Caco-2 (cell line): ENCODE data around the gene GNAQ. TPM values are rescaled to one million over a fixed set of nuclear protein-coding genes. Genes with fewer than 3 reads are reported as not detected.

Experiments used
- BruUV-seq: library from RNA; stranded (reverse); fragments of 400-500 nt; replicated peaks from 2 replicates; lab custom pipeline; 2021; lab: Mats Ljungman, UMichigan
- CTCF ChIA-PET: fragments of 300-600 bp; sonication (Branson Sonifier 250); formaldehyde crosslinking; loops from one replicate; lab custom pipeline; 2022; ENCODE audit warnings: antibody characterized with exemption; lab: Charles Lee
- POLR2A ChIA-PET: fragments of 300-600 bp; sonication (Branson Sonifier 250); formaldehyde crosslinking; loops from one replicate; lab custom pipeline; 2022; ENCODE audit warnings: antibody characterized with exemption; lab: Charles Lee
- DNase-seq, 2 experiments: peaks; one replicate each; pipeline versions ENCODE4 v3.0.0 to v3.0.0-alpha.2; 2020 to 2022
- H3K27me3 ChIP-seq: replicated peaks from 2 replicates; pipeline ENCODE4 v1.6.0; 2011; ENCODE audit warnings: low read length; ENCODE audit not compliant: control insufficient read depth, insufficient read depth
- H3K36me3 ChIP-seq: 2 replicates; pipeline ENCODE4 v1.5.1; 2011; ENCODE audit warnings: low read length; ENCODE audit not compliant: control insufficient read depth, insufficient read depth
- H3K4me1 ChIP-seq: fragments of 250-450 bp; sonication (Bioruptor Pico); 2 replicates; pipeline ENCODE4 v1.5.1; 2020; ENCODE audit warnings: mild to moderate bottlenecking
- H3K4me3 ChIP-seq: 2 replicates; pipeline ENCODE4 v1.5.1; 2011; ENCODE audit warnings: low read depth, mild to moderate bottlenecking, control low read depth, low read length
- H3K9me3 ChIP-seq: fragments of 250-450 bp; sonication (Bioruptor Pico); 2 replicates; pipeline ENCODE4 v1.5.1; 2020; ENCODE audit warnings: mild to moderate bottlenecking, moderate library complexity
- H3K27ac Mint-ChIP-seq: one replicate; pipeline ENCODE4 v1.8.0; 2022; ENCODE audit warnings: mixed read lengths; ENCODE audit not compliant: unreplicated experiment
- H3K27me3 Mint-ChIP-seq: one replicate; pipeline ENCODE4 v1.8.0; 2022; ENCODE audit warnings: mixed read lengths; ENCODE audit not compliant: insufficient read depth, unreplicated experiment
- H3K36me3 Mint-ChIP-seq: one replicate; pipeline ENCODE4 v1.8.0; 2022; ENCODE audit warnings: mild to moderate bottlenecking, mixed read lengths; ENCODE audit not compliant: insufficient read depth, unreplicated experiment
- H3K4me1 Mint-ChIP-seq: one replicate; pipeline ENCODE4 v1.8.0; 2022; ENCODE audit warnings: low read depth, mixed read lengths; ENCODE audit not compliant: unreplicated experiment
- H3K4me3 Mint-ChIP-seq: one replicate; pipeline ENCODE4 v1.8.0; 2022; ENCODE audit warnings: mild to moderate bottlenecking, moderate library complexity, mixed read lengths; ENCODE audit not compliant: unreplicated experiment
- H3K9me3 Mint-ChIP-seq: one replicate; pipeline ENCODE4 v1.8.0; 2022; ENCODE audit warnings: mixed read lengths; ENCODE audit not compliant: unreplicated experiment
- CTCF ChIP-seq, 2 experiments: fragments of 200-600 bp in 1 of 2; IDR thresholded peaks; 1 replicate in 1 of 2; 2 replicates in 1 of 2; pipeline versions ENCODE4 v1.5.1 to v1.8.0; 2011 to 2022; ENCODE audit warnings: antibody characterized with exemption in 1 of 2, control low read depth in 1 of 2, inconsistent platforms in 1 of 2, low read depth in 1 of 2, low read length in 1 of 2, mild to moderate bottlenecking in 1 of 2, moderate library complexity in 1 of 2; ENCODE audit not compliant: insufficient read depth in 1 of 2, severe bottlenecking in 1 of 2, unreplicated experiment in 1 of 2
- intact Hi-C: fragments of 100-400 bp; cut with micrococcal nuclease; formaldehyde crosslinking; loops from one replicate; pipeline ENCODE4 v1.10.0; 2022; ENCODE audit not compliant: unreplicated experiment
- total RNA-seq: library from RNA; stranded (reverse); gene quantifications from 2 replicates; pipeline ENCODE4 v1.2.3, GENCODE V29; 2022

The GNAQ gene
- total RNA-seq, 1 experiment from 2014 or later, result 10.1 TPM

- Histone ChIP-seq H3K9me3 (no peaks in the 10 kb centered on the region), H3K4me1 (no peaks in the 10 kb centered on the region), H3K27me3 (no peaks in the 10 kb centered on the region), H3K4me3 (no peak overlapping the region), H3K36me3 (no peaks in the 10 kb centered on the region)
- no peaks in the 10 kb centered on the region for H3K9me3 Mint-ChIP-seq
- ChIA-PET POLR2A (no interaction called here), CTCF (no interaction called here)
- BruUV-seq, result no TSS peak
- H3K27me3 Mint-ChIP-seq, result no peaks in the 10 kb centered on the region
- no peak overlapping the region for H3K27ac Mint-ChIP-seq
- no peaks in the 10 kb centered on the region for H3K36me3 Mint-ChIP-seq
- H3K4me3 Mint-ChIP-seq, result no peak overlapping the region
- intact Hi-C loops, result no loop called here
- H3K4me1 Mint-ChIP-seq, result no peaks in the 10 kb centered on the region
- TF ChIP-seq CTCF (IDR thresholded peaks at IDR 0.05; ENCODE audit: insufficient read depth in 1 of 2, low read depth in 1 of 2, low read length in 1 of 2, severe bottlenecking in 1 of 2, unreplicated experiment in 1 of 2), result no peak
- DNase-seq, result no peak
These were observed 299.7 kb downstream of the GNAQ start for GRCh38 chr9:77731930-77732329.

- Histone ChIP-seq H3K9me3 (no peaks in the 10 kb centered on the region), H3K4me1 (no peaks in the 10 kb centered on the region), H3K36me3 (no peaks in the 10 kb centered on the region), H3K27me3 (no peaks in the 10 kb centered on the region), H3K4me3 (no peak overlapping the region)
- Mint-ChIP-seq H3K36me3 (no peaks in the 10 kb centered on the region), H3K27ac (no peak overlapping the region), H3K4me3 (no peak overlapping the region), H3K9me3 (no peaks in the 10 kb centered on the region), H3K4me1 (no peaks in the 10 kb centered on the region), H3K27me3 (no peaks in the 10 kb centered on the region)
- intact Hi-C loops, result no loop called here
- no peak for DNase-seq
- no TSS peak for BruUV-seq
- ChIA-PET CTCF (no interaction called here), POLR2A (no interaction called here)
- TF ChIP-seq CTCF (IDR thresholded peaks at IDR 0.05; ENCODE audit: insufficient read depth in 1 of 2, low read depth in 1 of 2, low read length in 1 of 2, severe bottlenecking in 1 of 2, unreplicated experiment in 1 of 2), result no peak
These were observed 300.5 kb downstream of the GNAQ start for GRCh38 chr9:77731008-77731698.

- Mint-ChIP-seq H3K27ac (no peak overlapping the region), H3K4me3 (no peak overlapping the region), H3K36me3 (no peaks in the 10 kb centered on the region), H3K27me3 (no peaks in the 10 kb centered on the region), H3K9me3 (no peaks in the 10 kb centered on the region), H3K4me1 (no peaks in the 10 kb centered on the region)
- POLR2A ChIA-PET, result no interaction called here
- Histone ChIP-seq H3K27me3 (no peaks in the 10 kb centered on the region), H3K36me3 (no peaks in the 10 kb centered on the region), H3K4me1 (no peaks in the 10 kb centered on the region), H3K4me3 (no peak overlapping the region), H3K9me3 (no peaks in the 10 kb centered on the region)
- DNase-seq, result no peak
- intact Hi-C loops, result no loop called here
- TF ChIP-seq CTCF (IDR thresholded peaks at IDR 0.05; ENCODE audit: insufficient read depth in 1 of 2, low read depth in 1 of 2, low read length in 1 of 2, severe bottlenecking in 1 of 2, unreplicated experiment in 1 of 2), result no peak
- CTCF ChIA-PET, result no interaction called here
- no TSS peak for BruUV-seq
These were observed 302.4 kb downstream of the GNAQ start for GRCh38 chr9:77729177-77729576.
